ENCODE measurements around the gene ZNF277.

ZNF277 gene

DNA sequence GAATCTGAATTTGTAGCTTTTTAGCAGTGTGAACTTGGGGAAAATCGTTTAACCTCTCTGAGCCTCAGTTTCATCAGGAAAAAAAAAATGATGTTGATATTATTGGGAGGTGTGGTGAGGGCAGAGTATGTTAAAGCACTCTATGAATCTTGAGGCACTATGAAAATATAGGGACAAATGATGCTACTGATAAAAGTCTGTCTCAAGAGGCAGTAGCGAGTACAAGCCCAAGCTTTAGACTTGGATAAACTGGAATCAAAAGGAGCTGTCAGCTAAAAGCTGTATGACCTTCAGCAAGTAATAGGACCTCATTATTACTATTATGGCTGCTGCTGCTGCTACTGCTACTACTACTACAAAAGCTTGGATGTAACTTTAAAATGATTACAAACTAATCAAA, 8.4 kb downstream of the ZNF277 start:
- Histone ChIP-seq H3K4me1 (ENCODE audit: control insufficient read depth, insufficient read depth, low read length) (no peaks in the 10 kb centered on the region), H3K9ac (ENCODE audit: low read depth, low read length) (no peak overlapping the region), H3K36me3 (ENCODE audit: insufficient read depth, low read length) (no peaks in the 10 kb centered on the region), H3K4me2 (ENCODE audit: low read length) (no peak overlapping the region), H3K9me3 (replicated peaks; ENCODE audit: low read length) (no peaks in the 10 kb centered on the region), H3K4me3 (ENCODE audit: low read length) (no peak overlapping the region), H3K27me3 (ENCODE audit: control insufficient read depth, insufficient read depth, low read length) (no peaks in the 10 kb centered on the region)

- no peak overlapping the region for H3K9ac ChIP-seq (ENCODE audit: low read depth, low read length)
- no peak overlapping the region for H3K4me2 ChIP-seq (ENCODE audit: low read length)
- H3K4me3 ChIP-seq (ENCODE audit: low read length) = no peak overlapping the region
- no peaks in the 10 kb centered on the region for H3K36me3 ChIP-seq (ENCODE audit: insufficient read depth, low read length)
- no peaks in the 10 kb centered on the region for H3K27me3 ChIP-seq (ENCODE audit: control insufficient read depth, insufficient read depth, low read length)
- no peaks in the 10 kb centered on the region for H3K9me3 ChIP-seq (replicated peaks; ENCODE audit: low read length)
- H3K4me1 ChIP-seq (ENCODE audit: control insufficient read depth, insufficient read depth, low read length) = no peaks in the 10 kb centered on the region
These were observed 9.3 kb downstream of the ZNF277 start for GRCh38 chr7:112215787-112216186.

DNA sequence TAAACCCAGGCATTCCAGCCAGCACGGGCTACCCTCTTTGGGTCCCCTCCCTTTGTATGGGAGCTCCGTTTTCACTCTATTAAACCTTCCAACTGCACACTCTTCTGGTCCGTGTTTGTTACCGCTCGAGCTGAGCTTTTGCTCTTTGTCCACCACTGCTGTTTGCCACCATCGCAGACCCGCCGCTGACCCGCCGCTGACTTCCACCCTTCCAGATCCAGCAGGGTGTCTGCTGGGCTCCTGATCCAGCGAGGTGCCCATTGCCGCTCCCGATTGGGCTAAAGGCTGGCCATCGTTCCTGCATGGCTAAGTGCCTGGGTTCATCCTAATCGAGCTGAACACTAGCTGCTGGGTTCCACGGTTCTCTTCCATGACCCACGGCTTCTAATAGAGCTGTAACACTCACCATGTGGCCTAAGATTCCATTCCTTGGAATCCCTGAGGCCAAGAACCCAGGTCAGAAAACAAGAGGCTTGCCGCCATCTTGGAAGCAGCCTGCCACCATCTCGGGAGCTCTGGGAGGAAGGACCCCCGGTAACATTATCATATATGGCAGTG, 14.5 kb downstream of the ZNF277 start:
- Histone ChIP-seq H3K9ac (ENCODE audit: low read depth, low read length) (no peak overlapping the region), H3K4me3 (ENCODE audit: low read length) (no peak overlapping the region), H3K4me2 (ENCODE audit: low read length) (no peak overlapping the region), H3K9me3 (replicated peaks; ENCODE audit: low read length) (no peaks in the 10 kb centered on the region), H3K27me3 (ENCODE audit: control insufficient read depth, insufficient read depth, low read length) (no peaks in the 10 kb centered on the region), H3K36me3 (ENCODE audit: insufficient read depth, low read length) (no peaks in the 10 kb centered on the region), H3K4me1 (ENCODE audit: control insufficient read depth, insufficient read depth, low read length) (no peaks in the 10 kb centered on the region)

DNA sequence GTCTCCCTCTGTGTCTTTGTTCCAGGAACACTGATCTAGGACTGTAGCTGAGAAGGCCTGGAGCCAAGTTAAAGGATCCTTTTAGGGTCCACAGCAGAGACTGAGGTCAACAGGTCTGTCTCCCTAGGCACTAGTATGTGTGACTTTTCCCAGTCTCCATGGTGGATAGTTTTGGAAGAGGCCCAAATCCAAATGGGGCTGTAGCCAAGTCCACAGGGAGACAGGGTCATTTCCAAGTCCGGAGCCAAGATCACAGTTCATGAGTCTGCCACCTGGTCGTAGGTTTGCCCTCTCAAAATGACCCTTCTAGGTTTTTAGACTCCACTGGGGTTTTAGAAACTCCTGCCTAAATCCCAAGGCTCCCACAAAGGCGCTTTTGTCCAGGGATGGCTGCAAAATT, 16.8 kb downstream of the ZNF277 start:
- no peak overlapping the region for H3K4me2 ChIP-seq (ENCODE audit: low read length)
- no peaks in the 10 kb centered on the region for H3K36me3 ChIP-seq (ENCODE audit: insufficient read depth, low read length)
- H3K4me3 ChIP-seq (ENCODE audit: low read length) = no peak overlapping the region
- H3K27me3 ChIP-seq (ENCODE audit: control insufficient read depth, insufficient read depth, low read length) = no peaks in the 10 kb centered on the region
- H3K4me1 ChIP-seq (ENCODE audit: control insufficient read depth, insufficient read depth, low read length) = no peaks in the 10 kb centered on the region
- no peaks in the 10 kb centered on the region for H3K9me3 ChIP-seq (replicated peaks; ENCODE audit: low read length)
- H3K9ac ChIP-seq (ENCODE audit: low read depth, low read length) = no peak overlapping the region

- Histone ChIP-seq H3K27me3 (ENCODE audit: control insufficient read depth, insufficient read depth, low read length) (no peaks in the 10 kb centered on the region), H3K4me3 (ENCODE audit: low read length) (no peak overlapping the region), H3K9me3 (replicated peaks; ENCODE audit: low read length) (no peaks in the 10 kb centered on the region), H3K9ac (ENCODE audit: low read depth, low read length) (no peak overlapping the region), H3K4me1 (ENCODE audit: control insufficient read depth, insufficient read depth, low read length) (no peaks in the 10 kb centered on the region), H3K36me3 (ENCODE audit: insufficient read depth, low read length) (no peaks in the 10 kb centered on the region), H3K4me2 (ENCODE audit: low read length) (no peak overlapping the region)
These were observed 17.7 kb downstream of the ZNF277 start for GRCh38 chr7:112224186-112224585.

GRCh38 chr7:112225006-112225405, 18.5 kb downstream of the ZNF277 start:
- no peak overlapping the region for H3K4me2 ChIP-seq (ENCODE audit: low read length)
- H3K9me3 ChIP-seq (replicated peaks; ENCODE audit: low read length) = no peaks in the 10 kb centered on the region
- H3K36me3 ChIP-seq (ENCODE audit: insufficient read depth, low read length) = no peaks in the 10 kb centered on the region
- H3K4me1 ChIP-seq (ENCODE audit: control insufficient read depth, insufficient read depth, low read length) = no peaks in the 10 kb centered on the region
- H3K27me3 ChIP-seq (ENCODE audit: control insufficient read depth, insufficient read depth, low read length) = no peaks in the 10 kb centered on the region
- H3K4me3 ChIP-seq (ENCODE audit: low read length) = no peak overlapping the region
- no peak overlapping the region for H3K9ac ChIP-seq (ENCODE audit: low read depth, low read length)

- Histone ChIP-seq H3K4me3 (ENCODE audit: low read length) (no peak overlapping the region), H3K9me3 (replicated peaks; ENCODE audit: low read length) (no peaks in the 10 kb centered on the region), H3K9ac (ENCODE audit: low read depth, low read length) (no peak overlapping the region), H3K27me3 (ENCODE audit: control insufficient read depth, insufficient read depth, low read length) (no peaks in the 10 kb centered on the region), H3K36me3 (ENCODE audit: insufficient read depth, low read length) (no peaks in the 10 kb centered on the region), H3K4me1 (ENCODE audit: control insufficient read depth, insufficient read depth, low read length) (no peaks in the 10 kb centered on the region), H3K4me2 (ENCODE audit: low read length) (no peak overlapping the region)
These were observed 20.3 kb downstream of the ZNF277 start for GRCh38 chr7:112226701-112227276.

DNA sequence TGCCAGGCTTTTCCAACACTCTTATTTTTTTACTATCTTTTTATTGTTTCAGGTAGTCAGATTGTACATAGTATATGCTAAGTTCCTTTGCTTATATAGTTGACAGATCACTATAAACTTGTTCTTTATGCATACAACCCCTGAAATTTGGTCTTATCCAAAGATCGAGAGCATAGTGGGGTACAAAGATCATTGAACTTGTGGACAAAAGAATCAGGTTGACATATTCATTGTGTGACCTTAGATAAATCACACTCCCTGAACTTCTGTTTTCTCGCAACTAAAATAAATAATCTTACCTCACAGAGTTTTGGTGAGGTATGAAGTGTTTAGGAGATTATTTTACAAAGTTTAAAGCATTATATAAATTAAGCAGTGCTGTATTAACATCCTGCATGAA, 22.1 kb downstream of the ZNF277 start:
- H3K4me3 ChIP-seq (ENCODE audit: low read length) = no peak overlapping the region
- no peaks in the 10 kb centered on the region for H3K4me1 ChIP-seq (ENCODE audit: control insufficient read depth, insufficient read depth, low read length)
- no peak overlapping the region for H3K9ac ChIP-seq (ENCODE audit: low read depth, low read length)
- H3K36me3 ChIP-seq (ENCODE audit: insufficient read depth, low read length) = no peaks in the 10 kb centered on the region
- no peaks in the 10 kb centered on the region for H3K27me3 ChIP-seq (ENCODE audit: control insufficient read depth, insufficient read depth, low read length)
- H3K9me3 ChIP-seq (replicated peaks; ENCODE audit: low read length) = no peaks in the 10 kb centered on the region
- H3K4me2 ChIP-seq (ENCODE audit: low read length) = no peak overlapping the region

DNA sequence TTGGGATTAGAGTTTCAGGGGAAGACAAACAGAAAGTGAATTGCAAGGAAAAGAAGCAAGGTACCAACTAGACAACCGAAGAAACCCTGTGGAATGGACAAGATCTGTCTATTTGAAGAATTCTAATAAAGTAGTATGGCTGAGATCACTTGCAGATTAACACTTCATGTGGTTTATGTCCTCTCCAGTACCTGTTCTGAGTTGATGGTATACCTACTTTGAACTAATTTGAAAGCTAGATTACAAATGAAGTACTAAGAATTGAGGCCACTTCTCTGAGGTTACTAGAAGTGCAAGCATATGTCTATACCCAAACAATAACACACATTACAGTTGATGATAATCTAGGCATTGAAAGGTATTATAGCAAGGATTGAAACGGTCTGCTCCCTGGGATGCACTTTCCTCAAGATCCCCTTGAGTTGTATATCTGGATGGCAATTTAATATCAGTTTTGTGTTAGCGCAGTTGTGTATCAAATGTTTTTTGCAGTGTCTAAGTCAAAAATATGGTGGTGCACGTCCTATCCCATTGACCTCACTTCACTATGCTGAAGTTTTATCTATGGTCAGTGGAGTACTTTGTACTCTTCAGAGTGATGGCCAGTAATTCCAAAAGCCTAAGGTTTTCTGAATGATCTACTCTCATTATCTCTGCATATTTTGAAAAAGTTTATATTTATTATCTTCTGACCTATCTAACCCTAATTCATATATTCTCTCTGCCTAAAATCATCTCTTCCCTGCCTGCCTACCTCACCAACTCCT, 25.9 kb downstream of the ZNF277 start:
- no peaks in the 10 kb centered on the region for H3K4me1 ChIP-seq (ENCODE audit: control insufficient read depth, insufficient read depth, low read length)
- H3K27me3 ChIP-seq (ENCODE audit: control insufficient read depth, insufficient read depth, low read length) = no peaks in the 10 kb centered on the region
- H3K9ac ChIP-seq (ENCODE audit: low read depth, low read length) = no peak overlapping the region
- H3K9me3 ChIP-seq (replicated peaks; ENCODE audit: low read length) = no peaks in the 10 kb centered on the region
- H3K4me2 ChIP-seq (ENCODE audit: low read length) = no peak overlapping the region
- H3K4me3 ChIP-seq (ENCODE audit: low read length) = no peak overlapping the region
- no peaks in the 10 kb centered on the region for H3K36me3 ChIP-seq (ENCODE audit: insufficient read depth, low read length)

DNA sequence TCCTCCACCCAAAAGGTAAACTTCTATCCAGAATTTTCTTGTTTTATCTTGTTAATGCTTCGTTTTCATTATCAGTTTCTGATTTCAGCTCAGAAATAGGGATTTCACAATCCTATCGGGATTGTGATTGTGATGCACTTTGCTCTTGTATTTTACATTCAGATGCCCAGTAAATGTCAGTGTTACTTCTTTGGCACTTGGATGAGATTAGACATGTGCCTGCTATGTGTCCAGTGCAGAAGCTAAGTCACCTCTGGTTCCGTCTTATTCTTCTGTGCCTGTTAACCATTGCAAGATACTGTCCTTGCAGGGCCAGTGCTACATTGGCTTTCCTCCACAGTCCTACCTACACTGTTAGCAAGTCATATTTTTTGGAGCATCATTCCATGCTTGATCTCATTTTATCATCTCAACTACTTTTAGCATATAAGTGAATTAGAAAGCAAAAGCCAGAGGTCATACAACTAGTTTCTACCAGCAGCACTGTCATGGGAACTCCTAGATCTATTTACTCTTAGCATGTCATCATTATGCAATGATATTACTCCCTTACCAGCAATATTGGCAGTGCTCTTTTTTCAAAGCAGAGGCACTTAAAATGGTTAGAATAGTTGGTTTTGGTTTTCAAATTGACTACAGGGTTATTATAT, 26.7 kb downstream of the ZNF277 start:
- Histone ChIP-seq H3K4me3 (ENCODE audit: low read length) (no peak overlapping the region), H3K9ac (ENCODE audit: low read depth, low read length) (no peak overlapping the region), H3K27me3 (ENCODE audit: control insufficient read depth, insufficient read depth, low read length) (no peaks in the 10 kb centered on the region), H3K4me2 (ENCODE audit: low read length) (no peak overlapping the region), H3K9me3 (replicated peaks; ENCODE audit: low read length) (no peaks in the 10 kb centered on the region), H3K4me1 (ENCODE audit: control insufficient read depth, insufficient read depth, low read length) (no peaks in the 10 kb centered on the region), H3K36me3 (ENCODE audit: insufficient read depth, low read length) (no peaks in the 10 kb centered on the region)

GRCh38 chr7:112234147-112234546, 27.7 kb downstream of the ZNF277 start:
- Histone ChIP-seq H3K9ac (ENCODE audit: low read depth, low read length) (no peak overlapping the region), H3K9me3 (replicated peaks; ENCODE audit: low read length) (no peaks in the 10 kb centered on the region), H3K27me3 (ENCODE audit: control insufficient read depth, insufficient read depth, low read length) (no peaks in the 10 kb centered on the region), H3K4me3 (ENCODE audit: low read length) (no peak overlapping the region), H3K36me3 (ENCODE audit: insufficient read depth, low read length) (no peaks in the 10 kb centered on the region), H3K4me2 (ENCODE audit: low read length) (no peak overlapping the region), H3K4me1 (ENCODE audit: control insufficient read depth, insufficient read depth, low read length) (peaks cover 8% of the 10 kb centered on the region)
